ENCODE measurements around the gene BOC. TPM values are rescaled to one million over a fixed set of nuclear protein-coding genes. Genes with fewer than 3 reads are reported as not detected.

The BOC gene
- total RNA-seq, 1 experiment from 2014 or later = 7.3 TPM

- intact Hi-C loops (cut with micrococcal nuclease) = no loop called here
- no peak for TF ChIP-seq EZH2 (IDR thresholded peaks at IDR 0.05; ENCODE audit: low read length, unreplicated experiment)
- no peak for TF ChIP-seq EZH2phosphoT487 (IDR thresholded peaks at IDR 0.05; ENCODE audit: borderline replicate concordance, low read length)
- no peak for TF ChIP-seq CTCF (conservative IDR thresholded peaks at IDR 0.05; ENCODE audit: low read depth, low read length)
- no peak overlapping the region for H3K27ac ChIP-seq (ENCODE audit: low read length)
- no peak for DNase-seq
- H2AFZ ChIP-seq (ENCODE audit: low read length) = no peak overlapping the region
- no peaks in the 10 kb centered on the region for H3K9me2 ChIP-seq (replicated peaks; ENCODE audit: low read length)
- H3K9ac ChIP-seq (ENCODE audit: low read length) = no peak overlapping the region
- no peak for ATAC-seq
- CTCF ChIA-PET = no interaction called here
- BruUV-seq (replicated peaks) = no TSS peak
- no peaks in the 10 kb centered on the region for H3F3A ChIP-seq (ENCODE audit: low read length, unreplicated experiment)
- H3K9me3 ChIP-seq (ENCODE audit: low read length) = no peaks in the 10 kb centered on the region
- H3K4me1 ChIP-seq (ENCODE audit: insufficient read depth, low read length) = no peaks in the 10 kb centered on the region
- no peaks in the 10 kb centered on the region for H4K20me1 ChIP-seq (ENCODE audit: low read length)
- POLR2A ChIA-PET (ENCODE audit: unreplicated experiment) = no interaction called here
- H3K4me2 ChIP-seq (ENCODE audit: low read length) = no peak overlapping the region
- no peak overlapping the region for H3K4me3 ChIP-seq (ENCODE audit: low read length)
- no peaks in the 10 kb centered on the region for H3K36me3 ChIP-seq (ENCODE audit: low read depth, low read length)
- no peaks in the 10 kb centered on the region for H3K79me2 ChIP-seq (ENCODE audit: low read length)
- no peaks in the 10 kb centered on the region for H3K27me3 ChIP-seq (ENCODE audit: low read length)
Measured at GRCh38 chr3:113163152-113163551, 48.2 kb upstream of the BOC start.

DNA sequence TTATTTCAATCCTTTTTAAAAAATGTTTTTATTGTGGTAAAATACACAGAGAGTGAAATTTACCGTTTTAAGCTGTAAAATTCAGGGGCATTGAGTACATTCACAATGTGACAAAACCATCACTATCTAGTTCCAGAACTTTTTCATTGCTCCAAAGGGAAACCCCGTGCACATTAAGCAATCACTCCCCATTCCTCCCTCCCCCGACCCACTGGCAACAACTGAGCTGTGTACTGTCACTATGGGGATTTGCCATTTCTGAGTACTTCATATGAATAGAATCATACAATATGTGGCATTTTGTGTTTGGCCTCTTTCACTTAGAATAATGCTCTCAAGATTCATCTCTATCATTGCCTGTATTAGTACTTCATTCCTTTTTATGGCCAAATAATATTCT is 45.5 kb upstream of the BOC start:
- Histone ChIP-seq H3K4me3 (ENCODE audit: low read length) (no peak overlapping the region), H3K4me1 (ENCODE audit: insufficient read depth, low read length) (no peaks in the 10 kb centered on the region), H2AFZ (ENCODE audit: low read length) (no peak overlapping the region), H3K9me2 (replicated peaks; ENCODE audit: low read length) (no peaks in the 10 kb centered on the region), H3F3A (ENCODE audit: low read length, unreplicated experiment) (no peaks in the 10 kb centered on the region), H3K27me3 (ENCODE audit: low read length) (no peaks in the 10 kb centered on the region), H3K9ac (ENCODE audit: low read length) (no peak overlapping the region), H3K79me2 (ENCODE audit: low read length) (no peaks in the 10 kb centered on the region), H3K27ac (ENCODE audit: low read length) (no peak overlapping the region), H4K20me1 (ENCODE audit: low read length) (no peaks in the 10 kb centered on the region), H3K9me3 (ENCODE audit: low read length) (no peaks in the 10 kb centered on the region), H3K4me2 (ENCODE audit: low read length) (no peak overlapping the region), H3K36me3 (ENCODE audit: low read depth, low read length) (no peaks in the 10 kb centered on the region)
- no peak for ATAC-seq
- DNase-seq = no peak
- TF ChIP-seq EZH2phosphoT487 (IDR thresholded peaks at IDR 0.05; ENCODE audit: borderline replicate concordance, low read length) = no peak
- TF ChIP-seq EZH2 (IDR thresholded peaks at IDR 0.05; ENCODE audit: low read length, unreplicated experiment) = no peak
- TF ChIP-seq CTCF (conservative IDR thresholded peaks at IDR 0.05; ENCODE audit: low read depth, low read length) = no peak
- intact Hi-C loops (cut with micrococcal nuclease) = no loop called here
- POLR2A ChIA-PET (ENCODE audit: unreplicated experiment) = no interaction called here
- BruUV-seq (replicated peaks) = no TSS peak
- CTCF ChIA-PET = no interaction called here

GRCh38 chr3:113166357-113166718 is 45.0 kb upstream of the BOC start:
- no peaks in the 10 kb centered on the region for H3K36me3 ChIP-seq (ENCODE audit: low read depth, low read length)
- no peaks in the 10 kb centered on the region for H3K9me3 ChIP-seq (ENCODE audit: low read length)
- H3K9me2 ChIP-seq (replicated peaks; ENCODE audit: low read length) = no peaks in the 10 kb centered on the region
- H3K4me2 ChIP-seq (ENCODE audit: low read length) = no peak overlapping the region
- no peak overlapping the region for H3K27ac ChIP-seq (ENCODE audit: low read length)
- POLR2A ChIA-PET (ENCODE audit: unreplicated experiment) = no interaction called here
- H2AFZ ChIP-seq (ENCODE audit: low read length) = peak overlapping the region; percentile 49
- no peaks in the 10 kb centered on the region for H4K20me1 ChIP-seq (ENCODE audit: low read length)
- DNase-seq = no peak
- ATAC-seq = no peak
- BruUV-seq (replicated peaks) = no TSS peak
- no peaks in the 10 kb centered on the region for H3F3A ChIP-seq (ENCODE audit: low read length, unreplicated experiment)
- H3K9ac ChIP-seq (ENCODE audit: low read length) = no peak overlapping the region
- intact Hi-C loops (cut with micrococcal nuclease) = no loop called here
- no peaks in the 10 kb centered on the region for H3K79me2 ChIP-seq (ENCODE audit: low read length)
- TF ChIP-seq EZH2 (IDR thresholded peaks at IDR 0.05; ENCODE audit: low read length, unreplicated experiment) (no peak), CTCF (conservative IDR thresholded peaks at IDR 0.05; ENCODE audit: low read depth, low read length) (no peak)
- CTCF ChIA-PET = no interaction called here
- no peaks in the 10 kb centered on the region for H3K4me1 ChIP-seq (ENCODE audit: insufficient read depth, low read length)
- no peak overlapping the region for H3K4me3 ChIP-seq (ENCODE audit: low read length)
- H3K27me3 ChIP-seq (ENCODE audit: low read length) = no peaks in the 10 kb centered on the region
